Astrocyte of the cerebellum (primary cell): ENCODE data around the gene ARL5A.

Source experiments
- DNase-seq: peaks from one replicate; pipeline ENCODE4 v3.0.0-alpha.2; 2011; ENCODE audit warnings: low read depth
- H3K4me3 ChIP-seq: 2 replicates; pipeline ENCODE4 v1.5.1; 2011; ENCODE audit warnings: mild to moderate bottlenecking, low read depth, low read length, moderate library complexity
- in situ Hi-C: cut with HindIII; loops from 2 replicates; pipeline ENCODE4 v1.10.0; 2017; ENCODE audit warnings: low sequenced_read_pairs
- TF ChIP-seq, protein P1 (sequence below): IDR thresholded peaks from 2 replicates; pipeline ENCODE4 v1.5.1; 2012; ENCODE audit warnings: low read length, low read depth, moderate library complexity, mild to moderate bottlenecking; ENCODE audit errors: missing control alignments

Gene ARL5A

DNA sequence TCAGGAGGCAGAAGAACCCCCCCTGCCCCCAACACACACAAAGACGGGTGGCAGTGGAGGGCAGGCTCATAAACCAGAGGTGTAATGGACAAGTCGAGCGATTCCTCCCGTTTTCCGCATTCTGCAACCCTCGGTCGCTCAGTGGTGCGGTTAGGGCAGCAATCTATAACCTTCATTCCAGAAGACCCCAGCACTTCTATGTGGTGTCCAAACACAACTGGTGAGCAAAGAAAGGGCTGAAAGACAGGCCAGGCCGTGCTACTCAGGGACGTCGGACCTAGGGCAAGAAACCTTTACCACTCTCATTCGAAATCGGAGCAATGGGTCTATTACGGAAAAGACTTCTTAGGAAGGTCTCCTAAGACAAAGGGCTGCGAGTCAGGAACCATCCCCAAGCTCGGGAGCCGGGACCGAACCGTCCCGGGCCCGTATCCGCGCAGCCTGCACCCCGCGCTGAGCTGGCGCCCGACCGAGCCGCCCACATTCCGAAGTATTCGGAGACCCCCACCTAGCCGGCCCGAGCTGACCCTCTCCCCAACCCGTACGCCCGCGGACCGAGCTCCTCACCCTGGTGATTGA is 568 bp downstream of the ARL5A start:
- TF ChIP-seq, protein P1, sequence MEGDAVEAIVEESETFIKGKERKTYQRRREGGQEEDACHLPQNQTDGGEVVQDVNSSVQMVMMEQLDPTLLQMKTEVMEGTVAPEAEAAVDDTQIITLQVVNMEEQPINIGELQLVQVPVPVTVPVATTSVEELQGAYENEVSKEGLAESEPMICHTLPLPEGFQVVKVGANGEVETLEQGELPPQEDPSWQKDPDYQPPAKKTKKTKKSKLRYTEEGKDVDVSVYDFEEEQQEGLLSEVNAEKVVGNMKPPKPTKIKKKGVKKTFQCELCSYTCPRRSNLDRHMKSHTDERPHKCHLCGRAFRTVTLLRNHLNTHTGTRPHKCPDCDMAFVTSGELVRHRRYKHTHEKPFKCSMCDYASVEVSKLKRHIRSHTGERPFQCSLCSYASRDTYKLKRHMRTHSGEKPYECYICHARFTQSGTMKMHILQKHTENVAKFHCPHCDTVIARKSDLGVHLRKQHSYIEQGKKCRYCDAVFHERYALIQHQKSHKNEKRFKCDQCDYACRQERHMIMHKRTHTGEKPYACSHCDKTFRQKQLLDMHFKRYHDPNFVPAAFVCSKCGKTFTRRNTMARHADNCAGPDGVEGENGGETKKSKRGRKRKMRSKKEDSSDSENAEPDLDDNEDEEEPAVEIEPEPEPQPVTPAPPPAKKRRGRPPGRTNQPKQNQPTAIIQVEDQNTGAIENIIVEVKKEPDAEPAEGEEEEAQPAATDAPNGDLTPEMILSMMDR: peak; percentile 4
- DNase-seq: no peak
- in situ Hi-C loops: no loop called here

DNA sequence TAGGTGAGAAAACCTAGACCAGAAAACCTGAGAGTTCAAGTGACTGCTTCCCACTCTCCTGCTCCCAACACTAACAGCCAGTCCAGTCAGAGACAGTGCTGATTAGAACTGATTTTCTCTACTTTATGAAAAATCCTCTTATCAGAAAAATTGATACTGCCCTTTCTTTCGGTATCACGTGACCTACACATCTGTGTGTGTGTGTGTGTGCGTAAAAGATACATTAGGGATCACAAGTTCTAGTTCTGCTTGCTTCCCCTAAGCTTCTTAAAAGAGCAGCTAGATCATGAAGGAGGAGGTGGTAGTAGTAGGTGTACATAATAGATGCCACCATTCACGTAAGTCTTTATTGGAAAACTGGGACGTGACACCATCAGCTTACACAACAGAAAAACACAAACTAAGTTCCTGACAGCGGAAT is 1.5 kb downstream of the ARL5A start:
- H3K4me3 ChIP-seq: peak overlapping the region; percentile 90
- TF ChIP-seq, protein P1: no peak
- DNase-seq: no peak
- in situ Hi-C loops: no loop called here

More for the DNA sequence above, 568 bp downstream of the ARL5A start:
- peak overlapping the region; percentile 90 for H3K4me3 ChIP-seq

DNA sequence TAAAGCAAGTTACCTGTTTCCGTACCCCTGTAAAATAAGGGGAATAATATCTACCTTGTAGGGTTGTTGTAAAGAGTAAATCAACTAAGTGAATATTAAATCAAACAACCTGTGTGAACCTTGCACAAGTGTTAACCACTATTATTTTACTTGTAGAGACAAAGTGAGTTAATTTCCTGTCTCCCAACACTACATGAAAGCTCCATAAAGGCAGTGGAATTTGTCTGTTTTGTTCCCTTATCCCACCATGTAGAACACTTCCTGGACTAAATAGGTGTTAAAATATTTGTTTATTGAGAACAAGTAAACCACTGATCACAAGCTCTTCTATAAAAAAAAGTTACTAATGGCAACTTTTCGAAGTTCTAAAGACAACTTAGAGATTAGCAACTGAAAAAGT is 3.3 kb downstream of the ARL5A start:
- TF ChIP-seq, protein P1: no peak
- no peak overlapping the region for H3K4me3 ChIP-seq
- in situ Hi-C loops: no loop called here
- no peak for DNase-seq

DNA sequence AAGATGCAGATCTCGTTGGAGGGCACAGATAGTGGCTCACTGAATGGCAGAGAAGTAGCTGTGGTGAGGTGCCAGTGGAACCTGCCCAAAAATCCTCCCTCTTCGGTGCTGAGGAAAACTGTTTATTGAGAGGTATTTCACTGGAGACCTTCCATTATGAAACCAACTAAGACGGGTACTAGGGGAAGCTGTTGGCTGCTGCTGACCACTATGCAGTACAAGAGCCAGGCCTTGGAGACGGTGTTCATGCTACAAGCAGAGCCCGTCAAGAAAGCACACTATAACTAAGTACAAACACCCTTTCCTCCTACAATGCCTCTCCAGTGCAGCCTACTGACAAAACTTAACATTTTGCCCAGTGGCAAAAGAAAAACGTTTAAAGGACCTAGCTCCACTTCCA is 4.6 kb downstream of the ARL5A start:
- H3K4me3 ChIP-seq: no peak overlapping the region
- in situ Hi-C loops: no loop called here
- no peak for DNase-seq
- TF ChIP-seq, protein P1: no peak

DNA sequence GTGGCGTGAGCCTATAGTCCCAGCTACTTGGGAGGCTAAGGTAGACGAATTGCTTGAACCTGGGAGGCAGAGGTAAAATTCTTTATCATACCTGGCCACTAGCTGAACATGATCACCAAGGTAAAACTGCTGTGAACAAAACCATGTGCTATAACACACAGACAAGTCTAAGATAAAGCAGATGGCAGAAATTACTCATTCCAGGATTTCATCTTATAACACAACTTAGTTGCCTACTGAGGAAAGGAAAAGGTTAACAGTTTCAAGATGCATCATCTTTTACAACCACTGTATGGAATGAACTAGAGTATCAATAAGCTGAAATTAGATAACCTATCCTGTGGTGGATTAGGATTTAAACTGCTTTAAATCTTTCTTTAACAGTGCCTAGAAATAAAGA is 8.3 kb downstream of the ARL5A start:
- in situ Hi-C loops: no loop called here
- no peak for DNase-seq
- H3K4me3 ChIP-seq: no peak overlapping the region
- TF ChIP-seq, protein P1: no peak

DNA sequence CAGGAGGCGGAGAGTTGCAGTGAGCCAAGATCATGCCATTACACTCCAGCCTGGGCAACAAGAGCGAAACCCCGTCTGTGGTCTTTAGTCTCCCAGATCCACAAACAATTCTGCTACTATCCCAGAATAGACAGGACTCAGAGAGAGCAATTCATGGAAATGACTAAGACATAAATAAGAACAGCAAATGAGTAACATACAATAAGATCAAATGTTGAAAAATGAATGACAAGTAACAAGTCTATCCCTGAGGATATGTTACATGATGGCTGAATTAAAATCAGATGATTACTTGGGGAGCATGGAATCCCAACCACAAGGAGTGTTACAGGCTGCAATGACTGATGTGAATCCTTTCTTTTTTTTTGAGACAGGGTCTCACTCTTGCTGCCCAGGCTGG is 10.3 kb downstream of the ARL5A start:
- H3K4me3 ChIP-seq: no peak overlapping the region
- TF ChIP-seq, protein P1: no peak
- no peak for DNase-seq
- in situ Hi-C loops: no loop called here
